Measurements from ENCODE around the gene DNAH14.
"Not testable (repeated sequence)": the region's sequence is repeated elsewhere in the genome, so short reads cannot be mapped to it uniquely, and the experiment has no call there.

Gene DNAH14

DNA sequence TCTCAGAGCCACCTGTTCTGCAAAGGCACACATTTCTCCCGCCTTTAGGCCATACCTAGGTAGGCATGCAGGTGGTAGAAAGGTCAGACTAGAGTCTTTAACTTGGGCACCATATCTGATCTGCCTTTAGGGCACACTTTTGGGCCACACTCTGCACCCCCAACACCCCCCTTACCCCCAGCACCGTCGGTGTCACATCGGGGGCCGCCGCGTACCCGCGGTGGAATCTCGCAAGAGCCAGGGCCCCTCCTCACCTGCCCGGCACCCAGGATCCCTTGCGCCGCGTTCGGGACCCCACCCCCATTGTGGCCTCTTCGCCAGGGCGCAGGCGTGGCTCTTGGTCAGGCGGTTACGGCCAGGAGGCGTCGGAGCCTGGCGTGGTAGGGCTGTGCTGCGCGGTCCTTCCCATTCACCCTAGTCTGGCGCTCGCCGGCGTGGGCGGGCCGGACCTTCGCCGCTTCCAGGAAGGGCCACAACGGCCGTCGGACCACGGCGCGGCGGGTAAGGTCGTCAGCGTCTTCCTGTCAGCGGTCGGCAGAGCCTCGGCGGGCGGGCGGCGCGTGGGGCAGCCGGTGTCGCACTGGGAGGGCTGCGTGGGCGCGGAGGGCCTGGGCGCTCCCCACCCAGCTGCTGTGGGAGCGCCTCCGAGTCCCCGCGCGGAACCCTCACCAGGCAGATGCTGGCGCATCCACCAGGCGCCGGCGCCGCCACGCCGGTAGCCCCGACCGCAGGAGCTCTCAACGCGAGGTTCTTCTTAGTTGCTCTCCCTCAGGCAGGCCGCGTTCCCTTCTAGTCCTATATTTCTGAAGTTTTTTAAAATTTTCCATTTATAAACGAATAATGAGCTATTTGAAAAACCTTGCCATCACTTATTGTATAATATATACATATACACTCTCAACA lies at the start of gene DNAH14:
Gene DNAH14, plus strand, starts transcription at position 341 of the 903 bp plus-strand sequence. CDS start 23,028 bp downstream, outside the sequence.
- TF ChIP-seq JUND (IDR thresholded peaks at IDR 0.05; ENCODE audit: low read depth): no peak
- in situ Hi-C loops (cut with HindIII; ENCODE audit: low pct_unique_long_range_greater_than_20kb, low sequenced_read_pairs): no loop called here
- peak; percentile 85 to 96 for DNase-seq (ENCODE audit: low read depth in 1 of 2, low spot score in 1 of 2)

DNA sequence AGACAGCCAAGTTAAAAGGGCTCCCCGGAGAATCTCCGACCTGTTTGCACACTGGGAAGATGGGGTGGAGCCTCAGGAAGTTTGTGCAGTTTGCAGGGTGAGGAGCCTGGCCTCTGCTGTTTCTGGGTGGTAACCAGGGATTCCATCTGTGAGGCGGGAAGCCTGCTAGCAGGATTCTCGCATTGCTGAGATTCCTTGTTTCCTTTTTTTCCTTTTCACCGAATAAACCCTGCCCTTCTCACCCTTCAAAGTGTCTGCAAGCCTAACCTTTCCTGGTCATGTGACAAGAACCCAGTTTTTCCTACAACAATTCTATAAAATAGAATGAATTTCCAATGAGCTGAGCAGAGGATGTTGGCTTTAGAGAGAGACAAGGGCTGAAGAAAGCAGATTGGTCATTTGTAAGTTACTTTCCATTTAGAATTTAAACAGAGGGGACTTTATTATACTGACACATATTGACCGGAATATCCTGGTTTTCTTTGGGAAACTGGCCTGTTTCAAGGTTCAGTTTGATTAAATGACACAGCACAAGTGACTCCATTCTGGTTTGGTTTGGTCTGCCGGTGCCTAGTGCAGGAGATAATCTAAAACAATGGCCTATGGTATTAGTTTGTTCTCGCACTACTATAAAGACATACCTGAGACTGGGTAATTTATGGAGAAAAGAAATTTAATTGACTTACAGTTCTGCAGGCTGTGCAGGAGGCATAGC lies 48.7 kb upstream of the DNAH14 start:
- in situ Hi-C loops (cut with HindIII; ENCODE audit: low pct_unique_long_range_greater_than_20kb, low sequenced_read_pairs): no loop called here
- no peak for DNase-seq (ENCODE audit: low read depth in 1 of 2, low spot score in 1 of 2)
- TF ChIP-seq JUND (IDR thresholded peaks at IDR 0.05; ENCODE audit: low read depth): no peak

DNA sequence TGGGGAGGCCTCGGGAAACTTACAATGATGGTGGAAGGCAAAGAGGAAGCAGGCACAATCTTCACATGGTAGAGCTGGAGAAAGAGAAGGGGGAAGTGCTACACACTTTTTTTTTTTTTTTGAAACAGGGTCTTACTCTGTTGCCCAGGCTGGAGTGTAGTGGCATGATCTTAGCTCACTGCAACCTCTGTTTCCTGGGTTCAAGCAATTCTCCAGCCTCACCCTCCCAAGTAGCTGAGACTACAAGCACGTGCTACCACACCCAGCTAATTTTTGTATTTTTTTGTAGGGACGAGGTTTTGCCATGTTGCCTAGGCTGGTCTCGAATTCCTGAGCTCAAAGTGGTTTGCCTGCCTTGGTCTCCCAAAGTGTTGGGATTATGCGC lies 48.2 kb upstream of the DNAH14 start:
- in situ Hi-C loops (cut with HindIII; ENCODE audit: low pct_unique_long_range_greater_than_20kb, low sequenced_read_pairs); DNase-seq (ENCODE audit: low read depth in 1 of 2, low spot score in 1 of 2): not testable (repeated sequence)

DNA sequence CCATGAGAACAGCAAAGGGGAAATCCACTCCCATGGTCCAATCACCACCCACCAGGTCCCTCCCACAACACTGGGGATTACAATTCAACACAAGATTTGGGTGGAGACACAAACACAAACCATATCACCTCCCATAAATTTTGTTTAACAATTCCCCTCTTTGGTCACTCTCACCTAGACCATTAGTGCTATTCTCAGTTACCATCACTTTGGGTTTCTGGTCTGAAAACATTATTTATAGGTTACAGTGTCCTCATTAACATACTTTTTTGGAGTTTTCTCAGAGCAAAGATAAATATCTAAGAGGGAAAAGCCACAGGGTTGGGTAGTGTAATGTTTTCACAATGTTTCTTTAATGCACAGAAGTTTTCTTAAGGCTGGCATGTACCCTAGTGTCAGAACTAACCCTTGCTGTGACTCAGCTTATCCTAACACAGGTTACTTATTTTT lies 47.7 kb upstream of the DNAH14 start:
- DNase-seq (ENCODE audit: low read depth in 1 of 2, low spot score in 1 of 2): no peak
- no peak for TF ChIP-seq JUND (IDR thresholded peaks at IDR 0.05; ENCODE audit: low read depth)
- in situ Hi-C loops (cut with HindIII; ENCODE audit: low pct_unique_long_range_greater_than_20kb, low sequenced_read_pairs): no loop called here

DNA sequence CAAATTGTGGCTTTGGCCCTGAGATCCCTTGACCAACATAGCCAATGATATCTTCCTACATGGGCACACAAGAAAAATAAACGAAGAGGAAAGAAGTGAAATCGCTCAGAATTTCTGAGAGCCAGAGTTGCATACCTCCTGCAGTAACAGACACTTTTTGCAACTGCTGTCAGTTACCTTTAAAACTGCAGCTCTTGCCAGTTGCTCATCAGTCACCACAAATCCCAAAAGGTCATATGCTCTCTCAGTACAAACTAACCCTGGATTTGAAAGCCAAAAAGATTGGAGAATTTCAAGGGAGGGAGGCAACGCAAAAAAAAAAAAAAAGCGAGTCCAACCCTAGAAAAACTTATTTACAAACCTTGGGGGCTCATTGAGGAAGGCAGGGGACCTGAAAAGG lies 47.2 kb upstream of the DNAH14 start:
- in situ Hi-C loops (cut with HindIII; ENCODE audit: low pct_unique_long_range_greater_than_20kb, low sequenced_read_pairs): no loop called here
- DNase-seq (ENCODE audit: low read depth in 1 of 2, low spot score in 1 of 2): no peak
- TF ChIP-seq JUND (IDR thresholded peaks at IDR 0.05; ENCODE audit: low read depth): no peak

DNA sequence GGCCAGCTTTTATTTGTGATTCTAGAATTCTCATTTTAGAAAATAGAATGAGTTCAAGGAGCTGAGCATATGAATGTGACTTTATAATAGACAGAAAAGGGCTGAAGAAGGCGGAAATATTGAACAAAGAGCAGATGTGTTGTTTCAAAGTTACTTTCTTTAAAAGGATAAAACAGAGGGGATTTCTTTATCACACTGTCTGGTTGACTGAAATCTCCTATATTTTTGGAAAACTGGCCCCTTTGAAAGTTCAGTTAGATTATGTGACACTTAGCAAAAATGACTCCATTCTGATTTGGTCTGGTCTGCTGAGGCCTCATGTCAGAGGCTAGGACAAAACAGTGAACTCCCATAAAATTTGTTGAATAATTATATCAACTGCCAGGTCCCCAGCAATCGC lies 46.4 kb upstream of the DNAH14 start:
- in situ Hi-C loops (cut with HindIII; ENCODE audit: low pct_unique_long_range_greater_than_20kb, low sequenced_read_pairs): no loop called here
- DNase-seq (ENCODE audit: low read depth in 1 of 2, low spot score in 1 of 2): no peak
- TF ChIP-seq JUND (IDR thresholded peaks at IDR 0.05; ENCODE audit: low read depth): no peak

DNA sequence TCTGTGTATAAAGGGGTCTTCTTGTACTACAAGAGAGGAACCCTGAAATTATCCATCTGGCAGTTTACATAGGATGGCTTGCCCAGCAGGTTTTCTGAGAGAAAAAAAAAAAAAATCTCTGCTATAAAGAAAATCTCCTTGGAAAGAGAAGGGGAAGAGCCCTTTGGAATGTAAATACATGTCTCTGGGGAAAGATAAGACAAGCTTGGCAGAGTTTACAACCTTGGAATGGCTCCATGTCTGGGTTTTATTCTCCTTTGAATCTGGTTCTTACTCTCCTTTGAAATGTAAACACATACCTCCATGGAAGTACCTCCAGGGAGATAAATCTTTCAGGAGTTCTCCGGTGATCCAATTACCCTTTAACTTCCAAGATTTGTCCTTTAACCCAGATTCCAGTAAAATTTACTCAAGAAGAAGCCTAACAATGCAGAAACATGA lies 45.1 kb upstream of the DNAH14 start:
- DNase-seq (ENCODE audit: low read depth in 1 of 2, low spot score in 1 of 2): no peak
- no peak for TF ChIP-seq JUND (IDR thresholded peaks at IDR 0.05; ENCODE audit: low read depth)
- in situ Hi-C loops (cut with HindIII; ENCODE audit: low pct_unique_long_range_greater_than_20kb, low sequenced_read_pairs): no loop called here

DNA sequence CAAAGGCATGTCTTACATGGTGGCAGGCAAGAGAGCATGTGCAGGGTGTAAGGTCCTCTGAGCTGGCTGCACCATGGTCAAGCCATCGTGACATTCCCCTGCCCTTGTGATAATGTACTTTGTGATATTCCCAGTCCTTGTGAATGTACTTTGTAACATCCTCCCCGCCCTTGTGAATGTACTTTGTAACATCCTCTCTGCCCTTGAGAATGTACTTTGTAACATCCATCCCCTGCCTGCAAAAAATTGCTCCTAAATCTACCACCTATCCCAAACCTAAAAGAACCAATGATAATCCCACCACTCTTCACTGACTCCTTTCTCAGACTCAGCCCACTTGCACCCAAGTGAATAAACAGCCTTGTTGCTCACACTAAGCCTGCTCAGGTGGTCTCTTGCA lies 44.1 kb upstream of the DNAH14 start:
- DNase-seq (ENCODE audit: low read depth in 1 of 2, low spot score in 1 of 2); in situ Hi-C loops (cut with HindIII; ENCODE audit: low pct_unique_long_range_greater_than_20kb, low sequenced_read_pairs): not testable (repeated sequence)

DNA sequence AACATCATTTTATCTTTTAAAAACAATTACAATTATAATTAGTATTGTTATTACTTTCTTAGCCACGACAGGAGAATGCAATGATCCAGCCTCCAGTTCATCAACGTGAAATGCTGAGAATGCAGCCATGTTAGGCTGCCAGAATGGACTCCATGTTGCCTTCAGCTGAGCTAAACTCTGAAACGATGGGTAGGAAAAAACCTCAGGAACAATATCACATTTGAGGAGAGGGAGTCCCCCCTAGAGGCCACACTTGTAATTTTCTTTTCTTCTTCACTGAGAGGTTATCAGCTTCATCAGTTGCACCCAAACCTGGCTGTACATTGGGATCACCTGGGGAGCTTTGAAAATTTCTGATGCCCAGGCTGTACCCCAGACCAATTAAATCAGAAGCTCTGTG lies 34.6 kb upstream of the DNAH14 start:
- in situ Hi-C loops (cut with HindIII; ENCODE audit: low pct_unique_long_range_greater_than_20kb, low sequenced_read_pairs): no loop called here

DNA sequence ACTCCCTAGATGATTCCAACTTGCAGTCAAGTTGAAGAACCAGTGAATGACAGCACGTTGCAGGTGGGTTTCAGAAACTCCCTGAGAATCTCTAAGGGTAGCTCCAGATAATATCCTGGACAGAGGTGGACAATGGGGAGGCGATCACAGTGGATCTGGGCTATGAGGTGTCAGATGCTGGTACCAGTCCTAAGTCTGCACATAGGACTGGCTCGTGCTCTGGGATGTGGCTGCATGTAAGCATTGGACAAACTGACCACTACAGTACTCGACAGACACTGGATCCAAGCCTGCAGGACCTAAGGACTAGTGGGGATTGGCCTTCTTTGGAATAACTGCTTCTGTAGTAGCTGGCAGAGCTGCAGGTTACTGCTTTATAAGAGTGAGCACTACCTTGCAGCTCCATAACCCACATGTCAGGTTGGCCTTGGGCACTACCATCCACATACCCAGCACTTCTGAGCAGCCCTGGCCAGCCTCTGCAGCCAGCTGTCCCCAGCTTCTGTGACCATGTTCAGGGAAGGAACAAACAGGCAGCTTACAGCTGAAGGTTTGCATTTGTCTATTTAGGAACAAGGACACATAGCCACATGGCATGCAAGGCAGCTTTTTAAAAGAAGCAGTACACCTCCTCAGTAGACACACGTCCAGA lies 33.2 kb upstream of the DNAH14 start:
- TF ChIP-seq JUND (IDR thresholded peaks at IDR 0.05; ENCODE audit: low read depth): no peak
- in situ Hi-C loops (cut with HindIII; ENCODE audit: low pct_unique_long_range_greater_than_20kb, low sequenced_read_pairs): no loop called here
- no peak for DNase-seq (ENCODE audit: low read depth in 1 of 2, low spot score in 1 of 2)

More for the DNA sequence above, 34.6 kb upstream of the DNAH14 start:
- no peak for TF ChIP-seq JUND (IDR thresholded peaks at IDR 0.05; ENCODE audit: low read depth)
- DNase-seq (ENCODE audit: low read depth in 1 of 2, low spot score in 1 of 2): peak in 1 of 2 experiments; percentile 28

DNA sequence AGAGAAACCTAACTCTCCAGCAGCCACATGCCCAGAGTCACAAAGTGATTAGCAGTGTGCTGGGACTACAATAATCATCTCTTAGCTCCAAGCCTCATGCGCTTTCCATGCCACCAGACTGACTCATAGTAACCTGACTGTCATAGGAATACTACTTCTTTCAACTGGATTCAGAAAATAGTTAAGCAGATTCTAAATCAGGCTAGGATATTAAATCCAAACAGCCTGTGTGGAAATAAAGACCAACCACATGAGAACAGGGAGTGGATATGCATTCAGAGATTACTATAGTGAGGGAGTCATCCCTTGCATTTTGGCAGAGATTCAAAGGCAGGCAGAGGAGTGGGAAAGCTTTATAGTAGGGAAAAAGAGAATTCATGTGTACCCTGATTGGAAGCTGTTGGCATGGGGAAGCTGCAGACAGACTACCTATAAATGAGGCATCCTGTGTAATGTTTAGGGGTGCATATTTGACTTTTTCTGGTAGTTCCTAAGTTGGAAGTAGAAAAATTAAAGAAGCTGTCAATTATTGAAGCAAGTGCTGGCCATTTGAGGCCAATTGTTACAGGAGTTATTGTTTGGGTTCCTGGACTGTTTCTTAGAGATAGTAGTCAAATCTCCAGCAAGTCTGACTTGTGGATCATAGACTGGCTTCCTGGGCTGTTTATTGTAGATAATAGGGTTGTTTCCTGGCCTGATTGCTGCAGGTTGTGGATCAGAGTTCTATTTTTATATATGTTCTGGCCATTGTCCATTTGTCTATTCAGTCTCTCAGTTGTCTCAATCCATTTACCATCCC lies 31.7 kb upstream of the DNAH14 start:
- in situ Hi-C loops (cut with HindIII; ENCODE audit: low pct_unique_long_range_greater_than_20kb, low sequenced_read_pairs): no loop called here
- no peak for DNase-seq (ENCODE audit: low read depth in 1 of 2, low spot score in 1 of 2)
- no peak for TF ChIP-seq JUND (IDR thresholded peaks at IDR 0.05; ENCODE audit: low read depth)

DNA sequence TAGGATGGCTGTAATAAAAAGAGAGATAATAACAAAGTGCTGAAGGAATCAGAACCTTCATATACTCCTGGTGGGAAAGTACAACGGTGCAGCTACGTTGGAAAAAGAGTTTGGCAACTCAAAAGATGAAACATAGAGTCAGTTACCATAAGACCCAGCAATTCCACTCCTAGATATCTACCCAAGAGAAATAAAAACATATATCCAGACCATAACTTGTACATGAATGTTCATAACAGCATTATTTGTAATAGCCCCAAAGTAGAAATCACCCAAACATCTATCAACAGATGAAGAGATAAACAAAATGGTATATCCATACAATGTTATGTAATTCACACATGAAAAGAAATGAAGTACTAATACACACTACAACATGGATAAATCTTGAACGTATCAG lies 30.5 kb upstream of the DNAH14 start:
- no peak for DNase-seq (ENCODE audit: low read depth in 1 of 2, low spot score in 1 of 2)
- TF ChIP-seq JUND (IDR thresholded peaks at IDR 0.05; ENCODE audit: low read depth): no peak
- in situ Hi-C loops (cut with HindIII; ENCODE audit: low pct_unique_long_range_greater_than_20kb, low sequenced_read_pairs): no loop called here
